Fibroblast of skin of left biceps (primary cell): Measurements from ENCODE around the gene DNMT3L.
"Not testable (repeated sequence)": the region's sequence is repeated elsewhere in the genome, so short reads cannot be mapped to it uniquely, and the experiment has no call there.

ENCODE experiments used
- DNase-seq, 2 experiments: peaks; one replicate each; pipeline ENCODE4 v3.0.0-alpha.2; 2013; ENCODE audit warnings: low read depth in 2 of 2

Gene DNMT3L

GRCh38 chr21:44197156-44197516 lies 64.6 kb downstream of the DNMT3L start:
- not testable (repeated sequence) for DNase-seq
